Type B pancreatic cell (in vitro differentiated cells): ENCODE data around the gene COG6. TPM values are rescaled to one million over a fixed set of nuclear protein-coding genes. Genes with fewer than 3 reads are reported as not detected.

Experiments used
- DNase-seq: peaks from one replicate; pipeline ENCODE4 v3.0.0; 2021; ENCODE audit warnings: mixed read lengths; ENCODE audit not compliant: unreplicated experiment; ENCODE audit errors: extremely low spot score
- H3K27ac Mint-ChIP-seq: 2 replicates; pipeline ENCODE4 v1.8.0; 2021; ENCODE audit warnings: mild to moderate bottlenecking, mixed read lengths
- H3K27me3 Mint-ChIP-seq: 2 replicates; pipeline ENCODE4 v1.8.0; 2021; ENCODE audit warnings: mixed read lengths
- H3K36me3 Mint-ChIP-seq: 2 replicates; pipeline ENCODE4 v1.8.0; 2021; ENCODE audit warnings: mixed read lengths
- H3K4me1 Mint-ChIP-seq: one replicate; pipeline ENCODE4 v1.8.0; 2021; ENCODE audit warnings: mixed read lengths; ENCODE audit not compliant: unreplicated experiment
- H3K4me3 Mint-ChIP-seq: 2 replicates; pipeline ENCODE4 v1.8.0; 2021; ENCODE audit warnings: mild to moderate bottlenecking, mixed read lengths
- H3K9me3 Mint-ChIP-seq: 2 replicates; pipeline ENCODE4 v1.8.0; 2021; ENCODE audit warnings: mixed read lengths
- CTCF ChIP-seq: fragments of 200-600 bp; sonication (generic); conservative IDR thresholded peaks from 2 replicates; pipeline ENCODE4 v1.5.0; 2021; ENCODE audit warnings: antibody characterized with exemption, mild to moderate bottlenecking
- total RNA-seq: library from RNA; stranded (reverse); gene quantifications from 2 replicates; pipeline ENCODE4 v1.2.1, GENCODE V29; 2021; ENCODE audit warnings: low replicate concordance

Gene COG6
- total RNA-seq, 1 donor from 2014 or later = 40.0 TPM

- Mint-ChIP-seq H3K27ac (peak overlapping the region; percentile 5), H3K4me1 (peaks cover 6% of the 10 kb centered on the region), H3K4me3 (no peak overlapping the region), H3K27me3 (no peaks in the 10 kb centered on the region), H3K36me3 (no peaks in the 10 kb centered on the region), H3K9me3 (no peaks in the 10 kb centered on the region)
- DNase-seq = no peak
- no peak for TF ChIP-seq CTCF
These were observed 36.9 kb upstream of the COG6 start for GRCh38 chr13:39618561-39618960.

GRCh38 chr13:39623466-39623865, 32.0 kb upstream of the COG6 start:
- H3K9me3 Mint-ChIP-seq = no peaks in the 10 kb centered on the region
- no peak overlapping the region for H3K27ac Mint-ChIP-seq
- DNase-seq = no peak
- no peaks in the 10 kb centered on the region for H3K36me3 Mint-ChIP-seq
- no peak for TF ChIP-seq CTCF
- H3K27me3 Mint-ChIP-seq = no peaks in the 10 kb centered on the region
- no peak overlapping the region for H3K4me3 Mint-ChIP-seq
- H3K4me1 Mint-ChIP-seq = peaks cover under 1% of the 10 kb centered on the region

GRCh38 chr13:39631307-39631706, 24.2 kb upstream of the COG6 start:
- peaks cover 6% of the 10 kb centered on the region for H3K4me1 Mint-ChIP-seq

GRCh38 chr13:39632994-39633393, 22.5 kb upstream of the COG6 start:
- Mint-ChIP-seq H3K9me3 (peaks cover 6% of the 10 kb centered on the region), H3K27me3 (no peaks in the 10 kb centered on the region), H3K36me3 (no peaks in the 10 kb centered on the region), H3K4me1 (peaks cover 6% of the 10 kb centered on the region), H3K4me3 (no peak overlapping the region), H3K27ac (no peak overlapping the region)
- no peak for TF ChIP-seq CTCF
- DNase-seq = no peak

More at GRCh38 chr13:39631307-39631706, 24.2 kb upstream of the COG6 start:
- H3K36me3 Mint-ChIP-seq = no peaks in the 10 kb centered on the region
- H3K4me3 Mint-ChIP-seq = no peak overlapping the region
- peaks cover 6% of the 10 kb centered on the region for H3K9me3 Mint-ChIP-seq
- no peaks in the 10 kb centered on the region for H3K27me3 Mint-ChIP-seq
- no peak for TF ChIP-seq CTCF
- no peak overlapping the region for H3K27ac Mint-ChIP-seq
- no peak for DNase-seq

- Mint-ChIP-seq H3K27ac (no peak overlapping the region), H3K9me3 (peaks cover 6% of the 10 kb centered on the region), H3K4me3 (no peak overlapping the region), H3K36me3 (no peaks in the 10 kb centered on the region), H3K4me1 (peaks cover 6% of the 10 kb centered on the region), H3K27me3 (peaks cover 4% of the 10 kb centered on the region)
- TF ChIP-seq CTCF = no peak
- DNase-seq = no peak
These were observed 19.9 kb upstream of the COG6 start for GRCh38 chr13:39635564-39635963.

GRCh38 chr13:39637890-39638289, 17.6 kb upstream of the COG6 start:
- H3K4me1 Mint-ChIP-seq = peaks cover 6% of the 10 kb centered on the region
- H3K36me3 Mint-ChIP-seq = no peaks in the 10 kb centered on the region
- no peak overlapping the region for H3K27ac Mint-ChIP-seq
- DNase-seq = no peak
- no peaks in the 10 kb centered on the region for H3K9me3 Mint-ChIP-seq
- no peak overlapping the region for H3K4me3 Mint-ChIP-seq
- no peak for TF ChIP-seq CTCF
- H3K27me3 Mint-ChIP-seq = peaks cover 4% of the 10 kb centered on the region
